Neural cell (in vitro differentiated cells): ENCODE measurements around the gene SOAT2.

Source experiments
- CTCF ChIP-seq: fragments of 450-650 bp; IDR thresholded peaks from 2 replicates; pipeline ENCODE4 v1.5.1; 2014; ENCODE audit warnings: antibody characterized with exemption, mild to moderate bottlenecking, moderate library complexity; ENCODE audit not compliant: poor library complexity, severe bottlenecking
- SMC3 ChIP-seq: fragments of 450-650 bp; conservative IDR thresholded peaks from 2 replicates; pipeline ENCODE4 v1.6.1; 2014; ENCODE audit warnings: antibody characterized with exemption, mild to moderate bottlenecking, moderate library complexity; ENCODE audit not compliant: poor library complexity

- no peak for TF ChIP-seq CTCF
- no peak for TF ChIP-seq SMC3
Observed at GRCh38 chr12:53133722-53134121, 30.4 kb downstream of the SOAT2 start.
